Measurements from ENCODE around the gene RUNX3.

RUNX3 gene

GRCh38 chr1:24862775-24863483 is 67.1 kb downstream of the RUNX3 start:
- DNase-seq (ENCODE audit: low read depth in 2 of 2) = no peak

DNA sequence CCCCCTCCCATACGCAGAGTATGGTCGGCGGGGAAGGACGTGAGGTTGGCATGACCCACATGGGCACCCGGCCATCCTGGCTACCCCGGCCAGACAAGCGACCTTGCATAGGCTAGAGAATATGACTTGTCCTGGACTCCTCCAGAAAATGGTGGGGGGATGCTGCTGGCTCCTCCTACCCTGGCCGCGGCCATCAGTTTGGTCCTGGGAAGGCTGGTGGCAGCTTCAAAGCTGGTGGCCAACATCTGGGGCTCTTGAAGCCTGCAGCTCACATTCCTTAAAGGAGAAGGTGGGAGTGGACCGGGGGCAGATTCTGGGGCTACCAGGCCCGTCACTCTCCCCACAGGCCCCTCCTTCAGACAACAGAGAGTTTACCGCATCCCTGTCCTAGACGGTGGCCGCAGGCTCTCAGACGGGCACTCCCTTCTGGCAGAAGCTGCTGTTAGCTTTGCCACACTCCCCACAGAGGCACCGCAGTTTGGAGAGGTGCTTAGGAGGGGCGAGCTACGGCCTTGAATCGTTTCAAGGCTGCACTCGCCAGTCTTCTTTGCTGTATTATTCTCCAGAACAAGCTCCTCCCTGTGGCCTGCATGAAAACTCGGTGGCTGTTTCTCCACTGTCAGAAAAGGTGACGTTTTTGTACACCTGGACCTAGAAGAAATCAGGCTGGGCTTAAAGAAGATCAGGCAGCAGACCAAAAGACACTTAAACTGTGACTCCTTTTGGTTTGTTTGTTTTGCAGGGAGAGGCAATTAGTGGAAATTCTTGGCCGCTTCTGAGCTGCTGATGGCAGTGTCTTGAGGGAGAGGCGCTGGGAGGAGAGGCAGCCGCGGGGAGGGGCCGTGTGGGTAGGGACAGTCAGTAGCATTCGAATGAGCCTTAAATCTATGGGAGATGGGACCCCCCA is 68.0 kb downstream of the RUNX3 start:
- no peak for DNase-seq (ENCODE audit: low read depth in 2 of 2)

- no peak for DNase-seq (ENCODE audit: low read depth in 2 of 2)
These were observed 69.2 kb downstream of the RUNX3 start for GRCh38 chr1:24860841-24861240.

- DNase-seq (ENCODE audit: low read depth in 2 of 2) = no peak
These were observed 70.7 kb downstream of the RUNX3 start for GRCh38 chr1:24859063-24860010.

DNA sequence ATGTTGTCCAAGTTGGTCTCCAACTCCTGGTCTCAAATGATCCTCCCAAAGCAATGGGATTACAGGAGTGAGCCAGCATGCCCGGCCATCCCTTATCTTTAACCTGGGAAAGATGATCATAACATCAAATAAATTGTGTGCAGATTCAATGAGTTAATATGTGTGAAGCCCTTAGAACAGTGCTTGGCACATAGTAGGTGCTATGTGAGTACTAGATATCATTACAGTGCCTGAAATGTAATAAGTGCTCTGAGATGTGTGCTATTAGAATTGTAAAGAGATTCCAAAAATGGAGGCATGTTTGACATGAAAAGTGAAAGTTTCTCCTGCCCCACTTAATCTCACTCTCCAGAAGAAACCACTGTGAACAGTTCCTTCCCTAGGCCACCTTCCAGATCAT is 71.8 kb downstream of the RUNX3 start:
- DNase-seq (ENCODE audit: low read depth in 2 of 2) = no peak

DNA sequence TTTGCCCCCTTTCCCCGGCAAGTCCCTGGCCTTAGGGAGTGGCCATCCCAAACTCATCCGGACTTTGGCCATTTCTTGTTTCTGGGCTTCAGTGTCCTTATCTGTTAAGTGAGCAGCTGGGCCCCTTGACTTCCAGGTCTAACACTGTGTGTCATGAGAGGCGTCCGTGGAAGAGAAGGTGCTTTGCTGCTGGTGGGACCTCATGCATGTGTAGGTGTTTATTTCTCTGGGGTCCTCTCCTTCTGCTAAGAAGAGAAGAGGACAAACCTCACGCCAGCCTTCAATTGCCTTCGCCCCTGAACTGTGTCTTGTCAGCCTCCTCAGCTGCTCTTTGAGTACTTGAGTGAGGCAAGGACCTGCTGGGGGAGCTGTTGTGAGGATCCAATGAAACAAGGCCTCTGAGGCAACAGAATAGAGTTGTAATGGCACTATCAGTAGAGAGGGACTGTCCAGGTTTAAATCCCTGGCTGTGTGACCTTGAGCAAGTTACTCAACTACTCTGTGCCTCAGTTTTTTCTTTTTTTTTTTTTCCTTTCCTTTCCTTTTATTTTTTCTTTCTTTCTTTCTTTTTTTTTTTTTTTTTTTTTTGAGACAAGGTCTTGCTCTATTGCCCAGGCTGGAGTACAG is 72.5 kb downstream of the RUNX3 start:
- DNase-seq (ENCODE audit: low read depth in 2 of 2) = no peak

DNA sequence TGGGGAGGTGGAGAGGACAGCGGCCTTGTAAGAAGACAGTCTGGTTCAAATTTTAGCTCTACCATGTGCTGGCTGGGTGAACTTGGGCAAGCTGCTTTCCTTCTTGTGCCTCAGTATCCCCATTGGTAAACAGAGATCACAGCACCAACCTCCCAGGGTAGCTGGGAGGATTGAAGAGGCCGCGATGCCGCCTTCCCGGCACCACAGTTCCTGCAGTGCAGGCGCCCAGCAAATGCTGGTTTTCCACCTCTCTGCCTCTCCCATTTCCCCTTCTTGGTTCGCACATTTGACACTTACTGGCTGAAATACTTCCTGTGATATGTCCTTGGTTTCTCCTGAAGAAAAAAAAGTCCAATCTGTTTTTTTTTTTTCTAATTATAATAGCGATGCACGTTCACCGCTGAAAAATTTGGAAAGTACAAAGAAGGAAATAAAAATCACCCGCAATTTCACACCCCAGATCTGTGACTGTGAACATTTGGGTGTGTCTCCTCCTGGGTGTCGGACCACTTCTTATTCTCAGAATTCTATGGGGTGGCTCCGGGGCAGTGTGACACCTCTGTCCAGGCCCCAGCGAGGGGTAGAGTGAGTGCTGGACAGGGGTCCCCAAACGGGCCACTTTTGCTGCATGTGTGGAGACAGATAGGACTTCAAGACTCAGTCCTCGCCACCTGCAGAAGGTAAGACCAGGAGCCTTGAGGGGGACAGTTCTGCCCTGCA is 73.1 kb downstream of the RUNX3 start:
- DNase-seq (ENCODE audit: low read depth in 2 of 2) = no peak

GRCh38 chr1:24855474-24855873 is 74.6 kb downstream of the RUNX3 start:
- no peak for DNase-seq (ENCODE audit: low read depth in 2 of 2)

DNA sequence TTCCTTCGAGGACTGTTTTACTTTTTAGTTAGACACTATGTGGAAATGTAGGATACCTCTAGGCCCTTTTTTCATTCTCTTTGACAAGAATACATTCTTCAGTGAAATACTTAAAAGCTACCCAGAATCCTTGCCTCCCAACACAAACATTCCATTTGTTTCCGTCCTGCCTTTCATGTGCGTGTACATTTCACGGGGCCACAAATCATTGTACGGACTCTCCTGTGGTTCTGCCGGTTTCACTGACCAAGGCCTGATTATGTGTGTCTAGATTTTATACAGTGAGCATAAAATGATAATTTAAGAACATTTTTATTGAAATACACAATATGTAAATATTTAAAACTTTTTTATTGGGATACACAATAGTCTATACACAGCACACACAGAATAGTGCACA is 76.4 kb downstream of the RUNX3 start:
- DNase-seq (ENCODE audit: low read depth in 2 of 2) = no peak

DNA sequence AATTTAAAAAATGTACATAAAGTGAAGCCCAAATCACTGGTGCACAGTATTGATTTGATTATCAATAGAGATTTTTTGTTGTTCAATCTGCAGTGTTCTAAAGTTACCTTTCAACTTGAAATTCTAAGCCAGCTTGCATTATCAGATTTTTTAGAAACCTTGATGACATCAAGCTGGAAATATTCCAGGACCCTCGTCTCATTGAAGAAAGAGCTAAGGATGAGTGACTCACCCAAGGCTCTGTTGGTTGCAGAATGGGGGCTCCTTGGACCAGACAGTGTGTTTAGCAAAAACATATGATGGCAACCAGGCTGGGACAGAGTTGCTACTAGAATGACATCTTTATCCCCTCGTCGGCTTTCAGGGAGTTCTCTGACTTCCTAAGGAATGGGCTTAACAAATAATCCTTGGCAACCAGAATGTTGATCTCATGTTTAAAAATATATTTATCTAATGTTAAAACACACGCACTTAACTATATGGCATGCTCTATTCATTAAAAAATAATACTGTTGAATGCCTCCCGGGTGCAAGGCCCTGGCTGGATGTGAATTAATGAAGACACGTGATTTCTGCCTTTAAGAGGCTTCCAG is 79.7 kb downstream of the RUNX3 start:
- no peak for DNase-seq (ENCODE audit: low read depth in 2 of 2)

- DNase-seq (ENCODE audit: low read depth in 2 of 2) = no peak
These were observed 80.3 kb downstream of the RUNX3 start for GRCh38 chr1:24849672-24850295.

Measured in stimulated activated CD8-positive, alpha-beta memory T cell treated with anti-CD3 and anti-CD28 coated beads, Interleukin-2, amount 100 ng/mL, for 1 hour (primary cell).